H9 (cell line): Measurements from ENCODE around the gene OTOGL. TPM values are rescaled to one million over a fixed set of nuclear protein-coding genes. Genes with fewer than 3 reads are reported as not detected.

Experiments used
- DNase-seq: peaks from one replicate; pipeline ENCODE4 v3.0.0-alpha.2; 2017
- H2AFZ ChIP-seq: one replicate; pipeline ENCODE4 v1.6.1; 2013; ENCODE audit warnings: mild to moderate bottlenecking, low read length, control low read depth, moderate library complexity
- H2AK5ac ChIP-seq: 2 replicates; pipeline ENCODE4 v1.6.1; 2013; ENCODE audit warnings: low read length, control low read depth, mixed read lengths; ENCODE audit not compliant: insufficient read length
- H2BK120ac ChIP-seq: one replicate; pipeline ENCODE4 v1.6.1; 2013; ENCODE audit warnings: low read depth, mild to moderate bottlenecking, low read length, control low read depth, inconsistent platforms; ENCODE audit not compliant: poor library complexity, severe bottlenecking
- H2BK12ac ChIP-seq: 2 replicates; pipeline ENCODE4 v1.6.1; 2013; ENCODE audit warnings: low read length, control low read depth, mixed read lengths, low read depth; ENCODE audit not compliant: insufficient read length
- H2BK15ac ChIP-seq: 2 replicates; pipeline ENCODE4 v1.6.1; 2013; ENCODE audit warnings: low read depth, low read length, control low read depth
- H2BK20ac ChIP-seq: one replicate; pipeline ENCODE4 v1.6.1; 2013; ENCODE audit warnings: low read depth, mild to moderate bottlenecking, low read length, control low read depth, inconsistent platforms; ENCODE audit not compliant: poor library complexity, severe bottlenecking
- H2BK5ac ChIP-seq: 2 replicates; pipeline ENCODE4 v1.6.1; 2013; ENCODE audit warnings: low read length, control low read depth, mixed read lengths; ENCODE audit not compliant: insufficient read length
- H3K14ac ChIP-seq: 2 replicates; pipeline ENCODE4 v1.6.1; 2013; ENCODE audit warnings: low read length, control low read depth; ENCODE audit not compliant: insufficient read depth
- H3K18ac ChIP-seq: 2 replicates; pipeline ENCODE4 v1.6.1; 2013; ENCODE audit warnings: low read depth, mild to moderate bottlenecking, mixed read lengths, low read length, control low read depth; ENCODE audit not compliant: insufficient read length
- H3K23ac ChIP-seq: 2 replicates; pipeline ENCODE4 v1.6.1; 2013; ENCODE audit warnings: low read length, control low read depth, mixed read lengths, low read depth; ENCODE audit not compliant: insufficient read length
- H3K23me2 ChIP-seq: 2 replicates; pipeline ENCODE4 v1.6.1; 2013; ENCODE audit warnings: low read depth, mild to moderate bottlenecking, mixed read lengths, low read length, control low read depth; ENCODE audit not compliant: insufficient read length, poor library complexity, severe bottlenecking
- H3K27ac ChIP-seq: 2 replicates; pipeline ENCODE4 v1.5.1; 2013; ENCODE audit warnings: low read length, control low read depth, mixed read lengths, low read depth; ENCODE audit not compliant: insufficient read length
- H3K27me3 ChIP-seq: 2 replicates; pipeline ENCODE4 v1.6.1; 2013; ENCODE audit warnings: low read length, control low read depth, inconsistent platforms; ENCODE audit not compliant: insufficient read depth
- H3K4ac ChIP-seq: 2 replicates; pipeline ENCODE4 v1.6.1; 2013; ENCODE audit warnings: low read depth, mild to moderate bottlenecking, control low read depth, inconsistent platforms, low read length, moderate library complexity
- H3K4me1 ChIP-seq: 2 replicates; pipeline ENCODE4 v1.6.1; 2013; ENCODE audit warnings: low read length, control low read depth, inconsistent platforms; ENCODE audit not compliant: insufficient read depth
- H3K4me2 ChIP-seq: 2 replicates; pipeline ENCODE4 v1.6.1; 2013; ENCODE audit warnings: low read length, control low read depth, mixed read lengths; ENCODE audit not compliant: insufficient read length, insufficient read depth
- H3K56ac ChIP-seq: 2 replicates; pipeline ENCODE4 v1.6.1; 2013; ENCODE audit warnings: low read depth, mild to moderate bottlenecking, mixed read lengths, low read length, control low read depth; ENCODE audit not compliant: insufficient read length
- H3K79me1 ChIP-seq: 2 replicates; pipeline ENCODE4 v1.6.1; 2013; ENCODE audit warnings: low read depth, mild to moderate bottlenecking, moderate library complexity, low read length, control low read depth, inconsistent platforms; ENCODE audit not compliant: insufficient read depth, poor library complexity, severe bottlenecking
- H3K79me2 ChIP-seq: 2 replicates; pipeline ENCODE4 v1.6.1; 2013; ENCODE audit warnings: low read length, control low read depth, inconsistent platforms; ENCODE audit not compliant: insufficient read depth
- H3K9ac ChIP-seq: 2 replicates; pipeline ENCODE4 v1.6.1; 2013; ENCODE audit warnings: low read length, control low read depth, mixed read lengths; ENCODE audit not compliant: insufficient read length; ENCODE audit errors: extremely low read depth
- H3K9me3 ChIP-seq: one replicate; pipeline ENCODE4 v1.6.1; 2013; ENCODE audit warnings: low read depth, low read length, inconsistent platforms; ENCODE audit not compliant: control insufficient read depth
- H3T11ph ChIP-seq: one replicate; pipeline ENCODE4 v1.6.1; 2013; ENCODE audit warnings: mild to moderate bottlenecking, low read length, control low read depth, inconsistent platforms
- H4K20me1 ChIP-seq: one replicate; pipeline ENCODE4 v1.6.1; 2013; ENCODE audit not compliant: control insufficient read depth, insufficient read length, insufficient read depth
- H4K5ac ChIP-seq: 2 replicates; pipeline ENCODE4 v1.6.1; 2013; ENCODE audit warnings: low read depth, mild to moderate bottlenecking, mixed read lengths, low read length, control low read depth; ENCODE audit not compliant: insufficient read length
- H4K8ac ChIP-seq: replicated peaks from 2 replicates; pipeline ENCODE4 v1.6.1; 2013; ENCODE audit warnings: low read length, control low read depth, mixed read lengths, low read depth; ENCODE audit not compliant: insufficient read length
- H4K91ac ChIP-seq: 2 replicates; pipeline ENCODE4 v1.6.1; 2013; ENCODE audit warnings: low read depth, mild to moderate bottlenecking, moderate library complexity, mixed read lengths, low read length, control low read depth; ENCODE audit not compliant: insufficient read length
- H3K27ac Mint-ChIP-seq, 3 experiments: 2 replicates in 2 of 3; 3 replicates in 1 of 3; pipeline ENCODE4 v1.8.0; 2020 to 2021; ENCODE audit warnings: mixed read lengths in 3 of 3, mild to moderate bottlenecking in 1 of 3, moderate library complexity in 1 of 3
- H3K27me3 Mint-ChIP-seq: 2 replicates; pipeline ENCODE4 v1.8.0; 2021; ENCODE audit warnings: low read depth, mild to moderate bottlenecking, moderate library complexity, mixed read lengths
- H3K36me3 Mint-ChIP-seq, 3 experiments: 2 replicates in 2 of 3; 3 replicates in 1 of 3; pipeline ENCODE4 v1.8.0; 2020 to 2021; ENCODE audit warnings: low read depth in 3 of 3, mixed read lengths in 3 of 3; ENCODE audit not compliant: insufficient read depth in 1 of 3
- H3K4me1 Mint-ChIP-seq, 2 experiments: 2 replicates each; pipeline ENCODE4 v1.8.0; 2020; ENCODE audit warnings: mixed read lengths in 2 of 2
- H3K4me3 Mint-ChIP-seq, 2 experiments: 2 replicates in 1 of 2; 3 replicates in 1 of 2; pipeline ENCODE4 v1.8.0; 2020 to 2021; ENCODE audit warnings: mild to moderate bottlenecking in 2 of 2, mixed read lengths in 2 of 2, moderate library complexity in 1 of 2
- H3K9me3 Mint-ChIP-seq, 2 experiments: 2 replicates in 1 of 2; 3 replicates in 1 of 2; pipeline ENCODE4 v1.8.0; 2020; ENCODE audit warnings: mild to moderate bottlenecking in 2 of 2, mixed read lengths in 2 of 2, moderate library complexity in 1 of 2
- WGBS: extraction: QIAGEN DNeasy Blood & Tissue Kit; methylation state at CpG from one replicate; pipeline ENCODE4 v1.1.7; 2013; ENCODE audit warnings: missing lambda C conversion rate, low lambda C conversion rate, mixed read lengths; ENCODE audit not compliant: insufficient read length; ENCODE audit errors: extremely low coverage; 5-methylcytosine and 5-hydroxymethylcytosine counted together
- total RNA-seq: library from RNA; stranded (reverse); gene quantifications from 2 replicates; pipeline ENCODE4 v1.2.1, GENCODE V29; 2021
- TF ChIP-seq, protein P1 (sequence below): fragments of 200-600 bp; sonication (generic); conservative IDR thresholded peaks from 3 replicates; pipeline ENCODE4 v1.8.0; 2021; ENCODE audit warnings: antibody characterized with exemption, mild to moderate bottlenecking

OTOGL gene
- total RNA-seq, 1 experiment from 2014 or later: 0.11 TPM

DNA sequence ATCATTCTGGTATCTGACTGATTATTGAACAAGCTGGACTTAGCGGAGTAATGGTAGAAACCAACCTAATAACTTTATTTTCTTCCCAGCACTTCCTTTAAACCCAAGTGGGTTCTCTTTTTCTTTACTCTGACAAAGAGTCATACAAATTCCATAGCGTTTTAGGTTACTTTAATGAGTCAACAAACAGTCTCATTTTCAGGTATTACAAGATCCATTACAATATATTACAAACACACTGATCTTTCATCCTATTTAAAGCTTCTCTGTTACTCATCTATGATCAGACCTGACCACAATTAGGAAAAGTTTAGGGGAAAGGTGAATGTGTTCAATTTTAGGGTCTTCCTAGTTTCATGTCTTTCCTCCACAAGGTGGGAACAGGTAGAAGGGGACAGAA lies 305.3 kb downstream of the OTOGL start:
- Histone ChIP-seq H3K9me3 (no peaks in the 10 kb centered on the region), H4K8ac (no peak overlapping the region), H3K9ac (no peak overlapping the region), H2BK20ac (no peak overlapping the region), H4K5ac (no peak overlapping the region), H3K79me1 (no peaks in the 10 kb centered on the region), H2BK15ac (no peak overlapping the region), H3T11ph (no peak overlapping the region), H3K4me2 (no peak overlapping the region), H3K23me2 (no peaks in the 10 kb centered on the region), H2BK120ac (no peak overlapping the region), H2BK12ac (no peak overlapping the region), H4K20me1 (no peaks in the 10 kb centered on the region), H3K56ac (no peak overlapping the region), H3K4me1 (no peaks in the 10 kb centered on the region), H2AK5ac (no peak overlapping the region), H2BK5ac (no peak overlapping the region), H3K4ac (no peak overlapping the region), H2AFZ (no peak overlapping the region), H3K18ac (no peak overlapping the region), H3K79me2 (no peaks in the 10 kb centered on the region), H3K23ac (no peak overlapping the region), H3K27me3 (no peaks in the 10 kb centered on the region), H4K91ac (no peak overlapping the region), H3K14ac (no peak overlapping the region), H3K27ac (no peak overlapping the region)
- TF ChIP-seq, protein P1, sequence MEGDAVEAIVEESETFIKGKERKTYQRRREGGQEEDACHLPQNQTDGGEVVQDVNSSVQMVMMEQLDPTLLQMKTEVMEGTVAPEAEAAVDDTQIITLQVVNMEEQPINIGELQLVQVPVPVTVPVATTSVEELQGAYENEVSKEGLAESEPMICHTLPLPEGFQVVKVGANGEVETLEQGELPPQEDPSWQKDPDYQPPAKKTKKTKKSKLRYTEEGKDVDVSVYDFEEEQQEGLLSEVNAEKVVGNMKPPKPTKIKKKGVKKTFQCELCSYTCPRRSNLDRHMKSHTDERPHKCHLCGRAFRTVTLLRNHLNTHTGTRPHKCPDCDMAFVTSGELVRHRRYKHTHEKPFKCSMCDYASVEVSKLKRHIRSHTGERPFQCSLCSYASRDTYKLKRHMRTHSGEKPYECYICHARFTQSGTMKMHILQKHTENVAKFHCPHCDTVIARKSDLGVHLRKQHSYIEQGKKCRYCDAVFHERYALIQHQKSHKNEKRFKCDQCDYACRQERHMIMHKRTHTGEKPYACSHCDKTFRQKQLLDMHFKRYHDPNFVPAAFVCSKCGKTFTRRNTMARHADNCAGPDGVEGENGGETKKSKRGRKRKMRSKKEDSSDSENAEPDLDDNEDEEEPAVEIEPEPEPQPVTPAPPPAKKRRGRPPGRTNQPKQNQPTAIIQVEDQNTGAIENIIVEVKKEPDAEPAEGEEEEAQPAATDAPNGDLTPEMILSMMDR: no peak
- Mint-ChIP-seq H3K4me3 (no peak overlapping the region), H3K36me3 (no peaks in the 10 kb centered on the region), H3K4me1 (peaks cover 2 to 4% of the 10 kb centered on the region in 2 experiments; a peak in 2 of 4 replicates), H3K9me3 (no peaks in the 10 kb centered on the region), H3K27me3 (no peaks in the 10 kb centered on the region; the same call in 1 of the 2 replicates), H3K27ac (no peak overlapping the region; a peak in 1 of 7 replicates)
- no CpG with 5 or more reads among the region's 2 CpGs for WGBS
- DNase-seq: no peak
